ENCODE data around the gene INSR. TPM values are rescaled to one million over a fixed set of nuclear protein-coding genes. Genes with fewer than 3 reads are reported as not detected.
"Not testable (repeated sequence)": the region's sequence is repeated elsewhere in the genome, so short reads cannot be mapped to it uniquely, and the experiment has no call there.

Gene INSR
- total RNA-seq, 1 donor from 2014 or later = 23.9 TPM

DNA sequence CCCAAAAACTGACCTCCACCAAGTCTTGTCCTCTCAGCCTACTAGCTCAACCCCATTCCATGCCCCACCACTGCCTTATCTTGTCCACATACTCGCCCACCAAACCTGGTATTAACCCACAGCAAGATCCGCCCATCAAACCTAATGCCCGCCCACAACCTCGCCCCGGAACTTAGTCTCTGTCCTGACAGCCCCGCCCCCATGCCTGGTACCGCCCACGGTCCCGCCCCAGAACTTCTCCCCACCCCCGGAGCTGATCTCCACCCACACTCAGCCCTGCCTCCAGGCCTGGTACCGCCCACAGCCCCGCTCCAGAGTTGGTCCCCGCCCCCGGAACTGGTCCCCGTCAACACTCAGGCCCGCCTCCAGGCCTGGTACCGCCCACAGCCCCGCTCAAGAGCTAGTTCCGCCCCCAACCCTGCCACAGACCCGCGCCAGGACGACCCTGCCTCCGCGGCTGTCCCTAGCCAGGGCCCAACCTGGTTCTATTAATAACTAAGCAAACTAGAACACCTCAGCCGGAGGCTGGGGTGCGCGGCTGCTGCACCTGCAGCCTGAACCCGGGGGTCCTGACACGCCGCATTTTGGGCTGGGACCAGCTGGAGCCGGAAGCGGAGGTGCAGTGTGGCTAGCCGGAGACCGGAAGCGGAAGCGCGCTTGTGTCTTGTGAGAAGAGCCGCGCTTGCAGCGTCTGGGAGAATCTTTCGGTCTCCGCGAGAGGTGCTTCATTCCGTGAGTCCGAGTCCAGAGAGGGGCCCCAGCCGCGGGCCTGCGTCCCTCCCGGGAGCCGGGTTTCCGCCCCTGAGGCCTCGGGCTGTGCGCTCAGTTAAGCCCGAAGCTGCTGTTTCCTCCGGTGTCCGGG is 224.9 kb downstream of the INSR start, which contains the start of gene ZNF557:
Gene ZNF557, plus strand, starts transcription at position 662 of the 862 bp plus-strand sequence. CDS start 5,372 bp downstream, outside the sequence.
- Mint-ChIP-seq H3K36me3 (ENCODE audit: unreplicated experiment) (peaks cover 11% of the 10 kb centered on the region), H3K9me3 (ENCODE audit: unreplicated experiment) (peaks cover 5% of the 10 kb centered on the region), H3K4me3 (ENCODE audit: unreplicated experiment) (peak within 1 kb of the TSS; percentile 96), H3K27me3 (ENCODE audit: unreplicated experiment) (peaks cover 2% of the 10 kb centered on the region), H3K4me1 (ENCODE audit: low read depth, unreplicated experiment) (no peaks in the 10 kb centered on the region), H3K27ac (ENCODE audit: unreplicated experiment) (peak within 1 kb of the TSS; percentile 74)
- peak; percentile 99 for DNase-seq
- no peak for TF ChIP-seq CTCF (IDR thresholded peaks at IDR 0.05; ENCODE audit: partially characterized antibody, unreplicated experiment)

GRCh38 chr19:7068599-7068998 is 225.6 kb downstream of the INSR start:
- TF ChIP-seq CTCF (IDR thresholded peaks at IDR 0.05; ENCODE audit: partially characterized antibody, unreplicated experiment) = no peak
- Mint-ChIP-seq H3K4me3 (ENCODE audit: unreplicated experiment) (peak overlapping the region; percentile 96), H3K27me3 (ENCODE audit: unreplicated experiment) (peaks cover 2% of the 10 kb centered on the region), H3K4me1 (ENCODE audit: low read depth, unreplicated experiment) (no peaks in the 10 kb centered on the region), H3K9me3 (ENCODE audit: unreplicated experiment) (peaks cover 5% of the 10 kb centered on the region), H3K27ac (ENCODE audit: unreplicated experiment) (peak overlapping the region; percentile 74), H3K36me3 (ENCODE audit: unreplicated experiment) (peaks cover 11% of the 10 kb centered on the region)
- DNase-seq = no peak

DNA sequence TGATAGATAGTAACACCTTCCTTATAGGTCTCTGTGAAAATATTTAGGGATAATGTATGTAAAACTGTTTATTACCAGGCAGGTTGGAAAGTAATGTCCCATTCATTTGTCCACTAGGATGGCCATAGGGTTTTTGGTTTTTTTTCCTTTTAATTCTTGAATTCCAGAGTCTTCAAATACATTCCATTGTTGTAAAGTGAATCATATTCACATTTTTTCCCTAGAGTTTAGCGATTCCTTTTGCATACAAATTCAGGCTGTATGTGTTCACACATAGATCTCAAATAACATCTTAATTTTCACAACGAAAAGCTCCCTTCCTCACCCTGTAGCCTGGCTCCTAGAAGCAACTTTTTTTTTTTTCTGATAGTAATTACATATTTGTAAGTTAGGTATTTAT is 226.5 kb downstream of the INSR start:
- no peaks in the 10 kb centered on the region for H3K4me1 Mint-ChIP-seq (ENCODE audit: low read depth, unreplicated experiment)
- DNase-seq = no peak
- H3K27ac Mint-ChIP-seq (ENCODE audit: unreplicated experiment) = no peak overlapping the region
- peaks cover 10% of the 10 kb centered on the region for H3K36me3 Mint-ChIP-seq (ENCODE audit: unreplicated experiment)
- peaks cover 5% of the 10 kb centered on the region for H3K9me3 Mint-ChIP-seq (ENCODE audit: unreplicated experiment)
- no peak overlapping the region for H3K4me3 Mint-ChIP-seq (ENCODE audit: unreplicated experiment)
- no peak for TF ChIP-seq CTCF (IDR thresholded peaks at IDR 0.05; ENCODE audit: partially characterized antibody, unreplicated experiment)
- peaks cover 2% of the 10 kb centered on the region for H3K27me3 Mint-ChIP-seq (ENCODE audit: unreplicated experiment)

- peak; percentile 31 for DNase-seq
- H3K4me1 Mint-ChIP-seq (ENCODE audit: low read depth, unreplicated experiment); H3K9me3 Mint-ChIP-seq (ENCODE audit: unreplicated experiment); H3K27me3 Mint-ChIP-seq (ENCODE audit: unreplicated experiment); H3K4me3 Mint-ChIP-seq (ENCODE audit: unreplicated experiment); H3K27ac Mint-ChIP-seq (ENCODE audit: unreplicated experiment); H3K36me3 Mint-ChIP-seq (ENCODE audit: unreplicated experiment): not testable (repeated sequence)
These were observed 227.1 kb downstream of the INSR start for GRCh38 chr19:7067122-7067521.

- Mint-ChIP-seq H3K27me3 (ENCODE audit: unreplicated experiment) (peaks cover under 1% of the 10 kb centered on the region), H3K4me3 (ENCODE audit: unreplicated experiment) (no peak overlapping the region), H3K36me3 (ENCODE audit: unreplicated experiment) (peaks cover 2% of the 10 kb centered on the region), H3K9me3 (ENCODE audit: unreplicated experiment) (peaks cover 3% of the 10 kb centered on the region), H3K4me1 (ENCODE audit: low read depth, unreplicated experiment) (no peaks in the 10 kb centered on the region), H3K27ac (ENCODE audit: unreplicated experiment) (no peak overlapping the region)
- no peak for TF ChIP-seq CTCF (IDR thresholded peaks at IDR 0.05; ENCODE audit: partially characterized antibody, unreplicated experiment)
- DNase-seq = no peak
These were observed 230.3 kb downstream of the INSR start for GRCh38 chr19:7063764-7064418.
